ENCODE measurements around the gene IFNAR1.
"Not testable (repeated sequence)": the region's sequence is repeated elsewhere in the genome, so short reads cannot be mapped to it uniquely, and the experiment has no call there.

Gene IFNAR1

DNA sequence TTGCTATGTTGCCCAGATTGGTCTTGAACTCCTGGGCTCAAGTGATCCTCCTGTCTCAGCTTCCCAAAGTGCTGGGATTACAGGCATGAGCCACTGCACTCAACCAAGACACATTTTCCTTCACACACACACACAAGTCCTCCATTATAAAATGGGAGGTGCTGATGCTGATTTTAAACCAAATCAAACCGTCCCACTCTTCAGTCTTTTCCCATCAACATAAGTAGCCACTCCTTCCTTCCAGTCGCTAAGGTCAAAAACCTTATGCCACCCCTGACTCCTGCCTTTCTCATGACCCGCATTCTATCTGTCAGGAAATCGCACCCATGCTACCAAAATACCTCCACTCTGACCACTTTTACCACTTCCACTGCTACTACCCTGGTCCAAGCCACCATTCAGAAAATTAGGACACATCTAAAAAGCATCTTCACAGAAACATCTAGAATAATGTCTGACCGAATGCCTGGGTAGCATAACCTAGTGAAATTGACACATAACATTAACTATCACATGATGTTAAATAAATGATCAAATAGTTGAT lies 50.4 kb downstream of the IFNAR1 start:
- no peak for TF ChIP-seq ZFX (IDR thresholded peaks at IDR 0.05)
- TF ChIP-seq, protein P1, sequence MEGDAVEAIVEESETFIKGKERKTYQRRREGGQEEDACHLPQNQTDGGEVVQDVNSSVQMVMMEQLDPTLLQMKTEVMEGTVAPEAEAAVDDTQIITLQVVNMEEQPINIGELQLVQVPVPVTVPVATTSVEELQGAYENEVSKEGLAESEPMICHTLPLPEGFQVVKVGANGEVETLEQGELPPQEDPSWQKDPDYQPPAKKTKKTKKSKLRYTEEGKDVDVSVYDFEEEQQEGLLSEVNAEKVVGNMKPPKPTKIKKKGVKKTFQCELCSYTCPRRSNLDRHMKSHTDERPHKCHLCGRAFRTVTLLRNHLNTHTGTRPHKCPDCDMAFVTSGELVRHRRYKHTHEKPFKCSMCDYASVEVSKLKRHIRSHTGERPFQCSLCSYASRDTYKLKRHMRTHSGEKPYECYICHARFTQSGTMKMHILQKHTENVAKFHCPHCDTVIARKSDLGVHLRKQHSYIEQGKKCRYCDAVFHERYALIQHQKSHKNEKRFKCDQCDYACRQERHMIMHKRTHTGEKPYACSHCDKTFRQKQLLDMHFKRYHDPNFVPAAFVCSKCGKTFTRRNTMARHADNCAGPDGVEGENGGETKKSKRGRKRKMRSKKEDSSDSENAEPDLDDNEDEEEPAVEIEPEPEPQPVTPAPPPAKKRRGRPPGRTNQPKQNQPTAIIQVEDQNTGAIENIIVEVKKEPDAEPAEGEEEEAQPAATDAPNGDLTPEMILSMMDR (conservative IDR thresholded peaks at IDR 0.05): no peak
- peak overlapping the region; percentile 48; the same call in 1 of the 2 replicates for H3K27ac ChIP-seq

DNA sequence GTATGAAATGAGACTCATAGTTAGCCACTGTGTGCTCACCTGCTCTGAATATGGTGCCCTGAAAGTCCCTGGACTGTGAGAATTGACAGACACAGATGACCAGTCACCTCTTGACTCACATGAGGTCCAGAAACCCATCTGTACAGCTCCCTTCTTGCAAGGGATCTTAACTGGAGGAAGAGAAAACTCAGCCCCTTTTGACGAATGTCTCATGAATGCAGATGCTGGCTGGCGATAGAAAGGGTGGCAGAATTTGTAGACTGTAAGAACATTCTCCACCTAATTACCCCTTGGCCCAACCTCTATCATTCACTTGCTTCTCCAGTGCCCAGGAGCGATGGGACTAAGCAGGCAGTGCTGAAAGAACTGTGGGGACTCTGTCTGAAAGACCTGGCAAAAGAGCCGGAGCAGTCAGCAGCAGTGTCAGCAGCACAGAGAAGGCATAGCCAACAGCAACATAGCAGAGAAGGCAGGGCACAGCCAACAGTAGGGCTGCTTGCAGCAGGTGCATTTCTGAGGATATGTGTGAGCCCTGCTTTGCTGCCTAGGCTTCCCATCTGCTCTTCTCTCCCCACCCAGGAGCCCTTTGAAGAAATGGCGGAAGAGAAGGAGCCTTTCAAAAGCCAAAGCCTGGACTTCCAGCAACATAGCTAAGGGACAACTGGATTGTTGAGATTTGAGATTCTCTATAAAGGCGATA lies 52.6 kb downstream of the IFNAR1 start:
- H3K27ac ChIP-seq: no peak overlapping the region
- TF ChIP-seq, protein P1 (conservative IDR thresholded peaks at IDR 0.05): no peak
- TF ChIP-seq ZFX (IDR thresholded peaks at IDR 0.05): no peak

DNA sequence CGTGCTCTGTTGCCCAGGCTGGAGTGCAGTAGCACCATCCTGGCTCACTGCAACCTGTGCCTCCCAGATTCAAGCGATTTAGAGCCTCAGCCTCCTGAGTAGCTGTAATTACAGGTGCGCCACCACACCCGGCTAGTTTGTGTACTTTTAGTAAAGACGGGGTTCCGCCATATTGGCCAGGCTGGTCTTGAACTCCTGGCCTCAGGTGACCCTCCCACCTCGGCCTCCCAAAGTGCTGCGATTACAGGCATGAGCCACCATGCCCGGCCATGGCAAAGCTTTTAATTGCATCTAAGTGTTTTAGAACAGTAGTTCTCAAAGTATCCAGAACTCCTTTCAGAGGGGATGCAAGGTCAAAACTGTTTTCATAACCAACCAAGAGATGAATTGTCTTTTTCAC lies 53.3 kb downstream of the IFNAR1 start:
- no peak overlapping the region for H3K27ac ChIP-seq
- TF ChIP-seq, protein P1 (conservative IDR thresholded peaks at IDR 0.05): no peak
- no peak for TF ChIP-seq ZFX (IDR thresholded peaks at IDR 0.05)

DNA sequence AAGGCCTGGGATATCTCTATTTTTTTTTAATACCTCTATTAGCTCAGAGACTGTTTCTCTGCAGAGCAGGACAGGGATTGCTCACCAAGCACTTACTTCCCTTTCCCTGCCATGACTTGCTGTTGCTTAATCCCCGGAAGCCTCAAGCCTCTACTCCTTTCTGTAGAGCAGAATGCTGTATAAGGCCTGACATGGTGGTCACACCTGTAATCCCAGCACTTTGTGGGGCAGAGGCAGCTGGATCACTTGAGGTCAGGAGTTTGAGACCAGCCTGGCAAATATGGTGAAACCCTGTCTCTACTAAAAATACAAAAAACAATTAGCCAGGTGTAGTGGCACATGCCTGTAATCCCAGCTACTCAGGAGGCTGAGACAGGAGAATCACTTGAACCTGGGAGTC lies 55.2 kb downstream of the IFNAR1 start:
- not testable (repeated sequence) for H3K27ac ChIP-seq

DNA sequence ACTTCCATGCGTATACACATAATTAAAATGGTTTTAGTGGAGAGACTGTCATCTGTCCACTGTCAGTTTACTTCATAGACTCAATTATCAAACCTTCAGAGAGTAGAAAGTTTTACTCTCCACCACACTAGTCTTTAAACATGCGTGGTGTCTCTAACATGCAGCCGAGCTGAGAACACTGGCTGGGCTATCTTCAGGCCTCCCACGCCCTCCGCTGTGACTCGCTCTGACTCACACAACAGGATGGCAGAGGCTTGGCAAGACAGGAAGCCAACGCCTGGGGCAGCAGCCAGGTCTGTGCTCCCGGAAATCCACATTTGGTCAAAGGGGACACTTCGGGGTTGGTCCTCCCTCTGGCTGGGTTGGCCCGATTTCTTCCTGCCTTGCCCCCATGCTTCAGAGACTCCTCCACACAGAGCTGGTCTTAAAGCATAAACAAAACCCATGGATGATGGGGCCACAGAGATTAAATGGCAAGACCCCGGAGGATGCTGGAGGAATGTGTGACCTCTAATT lies 55.8 kb downstream of the IFNAR1 start:
- TF ChIP-seq, protein P1 (conservative IDR thresholded peaks at IDR 0.05): no peak
- TF ChIP-seq ZFX (IDR thresholded peaks at IDR 0.05): no peak
- no peak overlapping the region for H3K27ac ChIP-seq

DNA sequence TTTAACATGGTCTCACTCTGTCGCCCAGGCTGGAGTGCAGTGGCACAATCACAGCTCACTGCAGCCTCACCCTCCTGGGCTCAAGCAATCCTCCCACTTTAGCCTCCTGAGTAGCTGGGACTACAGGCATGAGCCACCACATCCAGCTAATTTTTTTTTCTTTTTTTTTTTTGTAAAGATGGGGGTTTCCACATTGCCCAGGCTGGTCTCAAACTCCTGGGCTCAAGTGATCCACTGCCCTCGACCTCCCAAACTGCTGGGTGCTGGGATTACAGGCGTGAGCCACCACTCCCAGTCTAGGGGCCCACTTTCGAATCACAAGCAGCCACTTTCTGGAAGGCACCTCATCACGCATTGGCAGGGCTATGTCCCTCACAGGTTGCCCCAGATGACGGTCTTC lies 56.6 kb downstream of the IFNAR1 start:
- not testable (repeated sequence) for H3K27ac ChIP-seq

DNA sequence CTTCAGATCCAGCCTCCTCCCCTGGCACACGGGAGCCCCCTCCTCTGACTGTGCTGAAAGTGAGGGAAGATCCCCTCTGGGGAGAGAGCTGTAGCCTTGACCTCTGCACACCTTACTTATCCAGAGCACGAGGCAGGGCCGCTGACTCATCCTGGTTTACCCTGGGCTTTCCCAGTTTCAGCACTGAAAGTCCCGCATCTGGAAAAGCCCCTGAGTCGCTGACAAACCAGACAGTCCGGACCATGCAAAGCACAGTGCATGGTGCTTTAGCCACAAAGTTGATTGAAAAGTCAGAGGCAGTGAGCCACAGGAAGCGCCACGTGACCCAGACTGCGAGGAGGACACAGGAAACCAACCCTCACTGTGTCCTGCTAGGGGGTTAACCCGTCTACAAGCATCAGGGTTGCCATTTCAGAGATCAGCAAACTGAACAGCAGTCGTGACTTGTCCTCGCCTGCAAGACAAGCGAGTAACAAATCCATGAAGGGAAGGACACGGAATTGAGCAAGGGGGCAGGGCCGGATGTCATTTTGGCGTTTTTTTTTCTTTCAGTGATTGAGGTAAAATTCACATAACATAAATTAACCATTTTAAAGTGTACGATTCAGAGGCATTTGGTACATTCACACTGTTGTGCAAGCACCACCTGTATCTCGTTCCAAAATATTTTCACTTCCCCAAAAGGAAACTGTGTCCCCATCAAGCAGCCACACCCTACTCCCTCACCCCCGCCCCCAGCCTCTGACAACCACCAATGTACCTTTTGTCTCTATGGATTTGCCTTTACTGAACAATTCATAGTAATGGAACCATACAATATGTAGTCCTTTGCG lies 58.5 kb downstream of the IFNAR1 start:
- no peak overlapping the region for H3K27ac ChIP-seq
- TF ChIP-seq ZFX (IDR thresholded peaks at IDR 0.05): no peak
- TF ChIP-seq, protein P1 (conservative IDR thresholded peaks at IDR 0.05): no peak

DNA sequence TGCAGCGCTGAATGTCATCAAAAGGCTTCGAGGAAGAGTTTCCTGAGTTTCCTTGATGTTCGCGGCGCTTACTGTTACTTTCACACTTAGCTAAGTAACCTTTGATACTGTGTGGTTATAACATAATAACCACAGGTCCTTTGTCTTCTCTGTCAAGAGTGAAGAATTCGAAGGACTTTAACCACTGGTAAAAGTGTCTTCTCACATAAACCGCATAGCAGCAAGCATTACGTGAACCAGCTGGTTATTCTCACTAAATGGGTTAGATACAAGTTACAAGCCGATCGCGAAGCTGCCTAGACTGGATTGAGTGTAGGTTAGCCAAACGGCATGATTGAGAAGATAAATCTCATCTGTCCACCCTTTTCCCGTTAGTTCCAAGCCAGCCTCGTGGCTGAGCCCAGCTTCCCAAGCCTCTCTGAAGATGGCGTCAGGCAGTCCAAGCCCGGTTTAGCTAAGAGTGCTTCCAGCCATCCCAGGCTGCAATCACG lies 60.1 kb downstream of the IFNAR1 start:
- H3K27ac ChIP-seq: no peak overlapping the region
- TF ChIP-seq, protein P1 (conservative IDR thresholded peaks at IDR 0.05): no peak
- TF ChIP-seq ZFX (IDR thresholded peaks at IDR 0.05): no peak

Data from C4-2B (cell line).